Lung (tissue), 12 donors: Measurements from ENCODE around the gene MSI1. TPM values are rescaled to one million over a fixed set of nuclear protein-coding genes. Genes with fewer than 3 reads are reported as not detected.
A peak's percentile ranks its signal among the peaks of the same experiment; 100 is the strongest.

Source experiments
- ATAC-seq: fragments of 200-7000 bp; cut with Tn5 transposase; one replicate; pipeline ENCODE4 v1.9.1; 2020; ENCODE audit warnings: moderate number of reproducible peaks; ENCODE audit not compliant: insufficient read depth, low FRiP score
- DNase-seq, 3 donors: peaks; one replicate each; pipeline ENCODE4 v3.0.0-alpha.2; 2013 to 2017
- H3K27ac ChIP-seq, 2 donors: one replicate each; pipeline ENCODE4 v1.5.1; 2013; ENCODE audit warnings: mild to moderate bottlenecking in 2 of 2, moderate library complexity in 2 of 2, control low read depth in 1 of 2, inconsistent platforms in 1 of 2, low read depth in 1 of 2, low read length in 1 of 2
- H3K27me3 ChIP-seq, 3 donors: one replicate each; pipeline ENCODE4 v1.5.1; 2013; ENCODE audit warnings: low read length in 2 of 3; ENCODE audit not compliant: control insufficient read depth in 3 of 3, insufficient read depth in 3 of 3
- H3K36me3 ChIP-seq, 4 donors: one replicate each; pipeline ENCODE4 v1.5.1; 2013; ENCODE audit warnings: low read length in 4 of 4, mild to moderate bottlenecking in 1 of 4, moderate library complexity in 1 of 4; ENCODE audit not compliant: control insufficient read depth in 4 of 4, insufficient read depth in 4 of 4
- H3K4me1 ChIP-seq, 5 donors: one replicate each; pipeline ENCODE4 v1.5.1; 2013; ENCODE audit warnings: low read length in 5 of 5, mild to moderate bottlenecking in 2 of 5, moderate library complexity in 1 of 5; ENCODE audit not compliant: control insufficient read depth in 5 of 5, insufficient read depth in 5 of 5
- H3K4me3 ChIP-seq: one replicate; pipeline ENCODE4 v1.5.1; 2013; ENCODE audit warnings: mild to moderate bottlenecking, control low read depth, moderate library complexity
- H3K9ac ChIP-seq, 2 donors: one replicate each; pipeline ENCODE4 v1.5.1; 2013; ENCODE audit warnings: low read length in 2 of 2, control low read depth in 1 of 2; ENCODE audit not compliant: insufficient read depth in 1 of 2
- H3K9me3 ChIP-seq, 4 donors: one replicate each; pipeline ENCODE4 v1.5.1; 2013; ENCODE audit warnings: low read length in 3 of 4, mild to moderate bottlenecking in 1 of 4, moderate library complexity in 1 of 4; ENCODE audit not compliant: control insufficient read depth in 4 of 4, insufficient read depth in 3 of 4
- CTCF ChIP-seq: IDR thresholded peaks from 2 replicates; pipeline ENCODE4 v1.5.1; 2012; ENCODE audit warnings: mild to moderate bottlenecking; ENCODE audit errors: control extremely low read depth, extremely low read depth
- WGBS, 2 donors: extraction: QIAGEN DNeasy Blood & Tissue Kit; methylation state at CpG; one replicate each; pipeline ENCODE4 v1.1.7; 2013; 5-methylcytosine and 5-hydroxymethylcytosine counted together
- polyA plus RNA-seq, 2 donors: library from polyadenylated mRNA; stranded (reverse); fragments of 200-250 nt; gene quantifications; one replicate each; pipeline ENCODE4 v1.2.1, GENCODE V29; 2013
- total RNA-seq, 2 donors: library from RNA; depleted of rRNA in 1 of 2; stranded (reverse); fragments of >200 nt in 1 of 2; gene quantifications; one replicate each; pipeline ENCODE4 v1.2.1, GENCODE V29; 2014 to 2021
- donor health status: control.
- donor health status: control.
- donor health status: Bipolar disorder and iron deficiency.
- donor health status: healthy.
- donor health status: DM: yes; HTN: yes; CAD: no.

The MSI1 gene
- total and polyA plus RNA-seq, 4 donors = 0.18 to 3.5 (median 0.58) TPM

- ATAC-seq (no peak), DNase-seq (no peak)
- TF ChIP-seq CTCF = no peak
- WGBS, 2 donors = 96 to 97% methylated on average over 2 of the region's 2 CpGs
- Histone ChIP-seq H3K9ac (no peak overlapping the region), H3K36me3 (no peaks in the 10 kb centered on the region), H3K4me3 (no peak overlapping the region), H3K27me3 (no peaks in the 10 kb centered on the region), H3K27ac (no peak overlapping the region), H3K4me1 (peaks cover 0 to 4% (median 0%) of the 10 kb centered on the region in 5 donors), H3K9me3 (no peaks in the 10 kb centered on the region)
Observed at GRCh38 chr12:120323772-120324171, 45.2 kb downstream of the MSI1 start.

GRCh38 chr12:120321382-120322202 is 47.4 kb downstream of the MSI1 start:
- TF ChIP-seq CTCF = no peak
- peaks cover 0 to 13% (median 4%) of the 10 kb centered on the region in 5 donors for H3K4me1 ChIP-seq
- H3K4me3 ChIP-seq = no peak overlapping the region
- ATAC-seq = no peak
- H3K36me3 ChIP-seq = no peaks in the 10 kb centered on the region
- 66 to 83% methylated on average over 13 of the region's 13 CpGs for WGBS, 2 donors
- H3K9ac ChIP-seq = no peak overlapping the region
- H3K9me3 ChIP-seq = no peaks in the 10 kb centered on the region
- no peaks in the 10 kb centered on the region for H3K27me3 ChIP-seq
- peak overlapping the region in 1 of 2 donors; percentile 55 for H3K27ac ChIP-seq
- DNase-seq = peak in 2 of 3 donors; percentile 14 to 43

GRCh38 chr12:120317224-120318105 is 51.5 kb downstream of the MSI1 start:
- H3K36me3 ChIP-seq = no peaks in the 10 kb centered on the region
- DNase-seq (peak; percentile 99), ATAC-seq (peak; percentile 99)
- peak overlapping the region; percentile 41 to 84 for H3K9ac ChIP-seq
- H3K4me1 ChIP-seq = peaks cover 0 to 9% (median 5%) of the 10 kb centered on the region in 5 donors
- H3K4me3 ChIP-seq = peak overlapping the region; percentile 41
- H3K27ac ChIP-seq = peak overlapping the region; percentile 68 to 78
- H3K27me3 ChIP-seq = no peaks in the 10 kb centered on the region
- no peaks in the 10 kb centered on the region for H3K9me3 ChIP-seq
- 2% methylated on average over 42 of the region's 42 CpGs for WGBS, 2 donors
- TF ChIP-seq CTCF = no peak
